WTC11 (cell line): Measurements from ENCODE around the gene TENT5A. TPM values are rescaled to one million over a fixed set of nuclear protein-coding genes. Genes with fewer than 3 reads are reported as not detected.

Experiments used
- ATAC-seq: fragments of 200-7000 bp; cut with Tn5 transposase; 2 replicates; pipeline ENCODE4 v1.10.0; 2021; ENCODE audit warnings: mild to moderate bottlenecking, moderate library complexity
- CTCF ChIA-PET: fragments of 300-600 bp; sonication (Branson Sonifier 250); formaldehyde crosslinking; loops from one replicate; lab custom pipeline; 2021; ENCODE audit warnings: antibody characterized with exemption; lab: Charles Lee
- POLR2A ChIA-PET: fragments of 350-600 bp; sonication (Branson Sonifier 250); formaldehyde crosslinking; loops from one replicate; lab custom pipeline; 2021; ENCODE audit warnings: antibody characterized with exemption; lab: Charles Lee
- DNase-seq: peaks from one replicate; pipeline ENCODE4 v3.0.0; 2021; ENCODE audit warnings: low spot score
- H3K27ac Mint-ChIP-seq: 2 replicates; pipeline ENCODE4 v1.8.0; 2021; ENCODE audit warnings: mixed read lengths
- H3K27me3 Mint-ChIP-seq: 2 replicates; pipeline ENCODE4 v1.8.0; 2021; ENCODE audit warnings: low read depth, mild to moderate bottlenecking, moderate library complexity, mixed read lengths
- H3K36me3 Mint-ChIP-seq: 2 replicates; pipeline ENCODE4 v1.8.0; 2021; ENCODE audit warnings: mixed read lengths
- H3K4me1 Mint-ChIP-seq: 2 replicates; pipeline ENCODE4 v1.8.0; 2022; ENCODE audit warnings: mixed read lengths
- H3K4me3 Mint-ChIP-seq: 2 replicates; pipeline ENCODE4 v1.8.0; 2021; ENCODE audit warnings: mild to moderate bottlenecking, moderate library complexity, mixed read lengths
- H3K9me3 Mint-ChIP-seq: 2 replicates; pipeline ENCODE4 v1.8.0; 2021; ENCODE audit warnings: mixed read lengths
- CREM ChIP-seq: sonication (generic); formaldehyde crosslinking; IDR thresholded peaks from 2 replicates; pipeline ENCODE4 v1.8.1; 2022; ENCODE audit warnings: mild to moderate bottlenecking, missing genetic modification reagents, moderate library complexity
- ESRRA ChIP-seq: sonication (generic); formaldehyde crosslinking; IDR thresholded peaks from 2 replicates; pipeline ENCODE4 v1.8.1; 2022; ENCODE audit warnings: mild to moderate bottlenecking, missing genetic modification reagents, borderline replicate concordance
- GTF2I ChIP-seq: fragments of 250-450 bp; sonication (Bioruptor Pico); conservative IDR thresholded peaks from 2 replicates; pipeline ENCODE4 v1.4.0; 2021; ENCODE audit warnings: mild to moderate bottlenecking
- KAT7 ChIP-seq: sonication (generic); formaldehyde crosslinking; IDR thresholded peaks from 2 replicates; pipeline ENCODE4 v1.8.1; 2023; ENCODE audit warnings: missing genetic modification reagents, mild to moderate bottlenecking, borderline replicate concordance
- MXD4 ChIP-seq: fragments of 250-450 bp; sonication (Bioruptor Pico); IDR thresholded peaks from 2 replicates; pipeline ENCODE4 v1.8.0; 2021; ENCODE audit warnings: mild to moderate bottlenecking, moderate library complexity, borderline replicate concordance
- NR1H2 ChIP-seq: sonication (generic); formaldehyde crosslinking; IDR thresholded peaks from 2 replicates; pipeline ENCODE4 v1.9.0; 2021; ENCODE audit warnings: mild to moderate bottlenecking, moderate library complexity, missing genetic modification reagents
- NR2C2 ChIP-seq: sonication (generic); formaldehyde crosslinking; IDR thresholded peaks from 2 replicates; pipeline ENCODE4 v1.8.0; 2022; ENCODE audit warnings: mild to moderate bottlenecking, missing genetic modification reagents
- SMAD4 ChIP-seq: sonication (generic); formaldehyde crosslinking; IDR thresholded peaks from 2 replicates; pipeline ENCODE4 v1.8.0; 2022; ENCODE audit warnings: mild to moderate bottlenecking, missing genetic modification reagents
- SOX15 ChIP-seq: fragments of 250-450 bp; sonication (Bioruptor Pico); IDR thresholded peaks from 2 replicates; pipeline ENCODE4 v1.9.0; 2021; ENCODE audit warnings: mild to moderate bottlenecking
- SP1 ChIP-seq: sonication (generic); formaldehyde crosslinking; conservative IDR thresholded peaks from 2 replicates; pipeline ENCODE4 v1.8.1; 2022; ENCODE audit warnings: missing genetic modification reagents
- TEAD4 ChIP-seq: sonication (generic); formaldehyde crosslinking; IDR thresholded peaks from 2 replicates; pipeline ENCODE4 v1.8.0; 2022; ENCODE audit warnings: mild to moderate bottlenecking, missing genetic modification reagents
- ZNF263 ChIP-seq: sonication (generic); formaldehyde crosslinking; IDR thresholded peaks from 2 replicates; pipeline ENCODE4 v1.8.1; 2022; ENCODE audit warnings: low read depth, mild to moderate bottlenecking, moderate library complexity, missing genetic modification reagents
- ZNF396 ChIP-seq: fragments of 250-450 bp; sonication (Bioruptor Pico); IDR thresholded peaks from 2 replicates; pipeline ENCODE4 v1.8.0; 2021; ENCODE audit warnings: mild to moderate bottlenecking, moderate library complexity, borderline replicate concordance
- ZNF416 ChIP-seq: fragments of 250-450 bp; sonication (Bioruptor Pico); IDR thresholded peaks from 2 replicates; pipeline ENCODE4 v1.9.0; 2021; ENCODE audit warnings: mild to moderate bottlenecking, inconsistent platforms
- total RNA-seq: library from RNA; stranded (reverse); gene quantifications from 3 replicates; pipeline ENCODE4 v1.2.3, GENCODE V29; 2021
- TF ChIP-seq, protein P1 (sequence below): fragments of 250-450 bp; sonication (Bioruptor Pico); IDR thresholded peaks from 2 replicates; pipeline ENCODE4 v1.9.0; 2021; ENCODE audit warnings: mild to moderate bottlenecking
- TF ChIP-seq, protein P2 (sequence below): sonication (generic); formaldehyde crosslinking; IDR thresholded peaks from 2 replicates; pipeline ENCODE4 v1.8.0; 2023; ENCODE audit warnings: missing genetic modification reagents
- TF ChIP-seq, protein P3 (sequence below): sonication (generic); formaldehyde crosslinking; IDR thresholded peaks from 2 replicates; pipeline ENCODE4 v1.8.0; 2022; ENCODE audit warnings: mild to moderate bottlenecking, missing genetic modification reagents
- TF ChIP-seq, protein P4 (sequence below): sonication (generic); formaldehyde crosslinking; IDR thresholded peaks from 2 replicates; pipeline ENCODE4 v1.8.1; 2022; ENCODE audit warnings: low read depth, mild to moderate bottlenecking, moderate library complexity, missing genetic modification reagents, borderline replicate concordance
- TF ChIP-seq, protein P5 (sequence below): sonication (generic); formaldehyde crosslinking; IDR thresholded peaks from 2 replicates; pipeline ENCODE4 v1.8.0; 2022; ENCODE audit warnings: mild to moderate bottlenecking, missing genetic modification reagents
- TF ChIP-seq, protein P6 (sequence below): sonication (generic); formaldehyde crosslinking; IDR thresholded peaks from 2 replicates; pipeline ENCODE4 v1.8.0; 2023; ENCODE audit warnings: mild to moderate bottlenecking, missing genetic modification reagents
- TF ChIP-seq, protein P7 (sequence below): sonication (generic); formaldehyde crosslinking; IDR thresholded peaks from 2 replicates; pipeline ENCODE4 v1.8.1; 2022; ENCODE audit warnings: mild to moderate bottlenecking, moderate library complexity, missing genetic modification reagents
- TF ChIP-seq, protein P8 (sequence below): sonication (generic); formaldehyde crosslinking; IDR thresholded peaks from 2 replicates; pipeline ENCODE4 v1.8.1; 2023; ENCODE audit warnings: mild to moderate bottlenecking, missing genetic modification reagents, moderate library complexity
- TF ChIP-seq, protein P9 (sequence below): sonication (generic); formaldehyde crosslinking; IDR thresholded peaks from 2 replicates; pipeline ENCODE4 v1.8.0; 2022; ENCODE audit warnings: mild to moderate bottlenecking, missing genetic modification reagents

Gene TENT5A
- total RNA-seq, 1 experiment from 2014 or later, result 3.2 TPM

DNA sequence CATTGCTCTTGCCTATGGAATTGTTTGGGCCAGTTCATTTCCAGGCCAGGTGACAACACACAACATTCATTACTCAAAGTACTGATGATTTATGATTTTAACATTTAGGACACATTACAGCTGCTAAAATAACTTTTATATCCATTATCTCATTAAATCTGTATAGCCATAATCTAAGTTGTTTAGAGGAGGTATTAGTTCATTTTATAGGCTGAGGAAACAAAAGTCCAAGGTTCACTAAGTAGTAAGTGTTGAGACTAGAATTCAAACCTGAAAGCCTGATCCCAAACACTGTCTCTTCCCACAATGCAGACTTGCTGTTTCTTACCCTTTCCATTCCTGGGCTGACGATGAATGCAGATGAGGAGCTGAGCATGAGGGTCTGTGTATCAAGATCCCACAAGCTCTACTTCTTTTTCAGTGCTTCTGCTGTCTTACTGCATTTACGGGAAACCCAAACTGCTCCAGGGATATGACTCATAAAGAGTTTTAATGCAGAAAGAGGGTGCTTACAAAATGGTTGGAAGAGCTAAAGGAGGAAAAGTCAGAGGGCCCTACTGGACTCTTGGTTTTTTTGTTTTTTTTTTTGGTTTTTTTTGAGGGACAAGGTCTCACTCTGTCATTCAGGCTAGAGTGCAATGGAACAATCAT, 17.9 kb downstream of the TENT5A start:
- DNase-seq (no peak), ATAC-seq (no peak)
- peaks cover 8% of the 10 kb centered on the region for H3K4me1 Mint-ChIP-seq
- H3K4me3 Mint-ChIP-seq, result no peak overlapping the region
- peaks cover 10% of the 10 kb centered on the region for H3K9me3 Mint-ChIP-seq
- CTCF ChIA-PET, result interaction anchor here (1.1 to 1.7 kb wide), 2 partner anchors 272 to 306 kb away, joined by 3 to 4 read pairs; no protein-coding TSS in a partner anchor
- no peaks in the 10 kb centered on the region for H3K27me3 Mint-ChIP-seq
- POLR2A ChIA-PET, result interaction anchor here (0.6 to 0.7 kb wide), 2 partner anchors 17 to 314 kb away, joined by 3 to 6 read pairs; no protein-coding TSS in a partner anchor
- peaks cover 3% of the 10 kb centered on the region; the same call in 1 of the 2 replicates for H3K36me3 Mint-ChIP-seq
- no peak for TF ChIP-seq GTF2I (CRISPR knock-in tag)
- no peak for TF ChIP-seq ESRRA (CRISPR knock-in tag)
- no peak for TF ChIP-seq ZNF396
- no peak for TF ChIP-seq MXD4
- TF ChIP-seq CREM (CRISPR knock-in tag), result no peak
- TF ChIP-seq SOX15, result no peak
- TF ChIP-seq ZNF263, result no peak
- TF ChIP-seq SMAD4 (CRISPR knock-in tag), result no peak
- TF ChIP-seq, protein P1, sequence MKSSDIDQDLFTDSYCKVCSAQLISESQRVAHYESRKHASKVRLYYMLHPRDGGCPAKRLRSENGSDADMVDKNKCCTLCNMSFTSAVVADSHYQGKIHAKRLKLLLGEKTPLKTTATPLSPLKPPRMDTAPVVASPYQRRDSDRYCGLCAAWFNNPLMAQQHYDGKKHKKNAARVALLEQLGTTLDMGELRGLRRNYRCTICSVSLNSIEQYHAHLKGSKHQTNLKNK, result no peak
- TF ChIP-seq NR1H2 (CRISPR knock-in tag), result no peak
- no peak for TF ChIP-seq KAT7 (CRISPR knock-in tag)
- no peak overlapping the region for H3K27ac Mint-ChIP-seq

DNA sequence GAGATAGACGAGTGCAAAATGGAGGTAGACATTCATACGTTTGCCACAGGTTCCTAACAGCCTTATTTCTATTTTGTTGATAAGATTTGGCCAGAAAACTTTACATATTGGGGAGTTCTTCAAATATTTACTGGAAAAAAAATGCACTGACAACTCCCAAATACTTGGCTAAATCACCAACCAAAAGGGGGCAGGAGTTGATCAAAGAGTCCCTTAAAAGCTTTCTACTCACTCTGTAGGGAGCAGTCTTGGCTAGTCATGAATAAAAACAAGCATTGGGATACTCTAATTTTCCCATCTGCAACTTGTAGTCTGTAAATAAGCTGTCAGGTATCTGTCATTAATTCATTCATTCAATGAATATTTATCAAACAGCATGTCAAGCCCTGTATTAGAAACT, 18.4 kb downstream of the TENT5A start:
- CTCF ChIA-PET, result interaction anchor here (1.1 to 1.7 kb wide), 2 partner anchors 272 to 306 kb away, joined by 3 to 4 read pairs; no protein-coding TSS in a partner anchor
- no peak; the same call in 1 of the 2 replicates for ATAC-seq
- Mint-ChIP-seq H3K4me1 (peaks cover 8% of the 10 kb centered on the region), H3K4me3 (no peak overlapping the region), H3K9me3 (peaks cover 10% of the 10 kb centered on the region), H3K36me3 (peaks cover 3% of the 10 kb centered on the region; the same call in 1 of the 2 replicates), H3K27ac (no peak overlapping the region), H3K27me3 (no peaks in the 10 kb centered on the region)
- DNase-seq, result no peak
- POLR2A ChIA-PET, result interaction anchor here (0.7 kb wide), 1 partner anchor 18 kb away, joined by 3 read pairs; no protein-coding TSS in a partner anchor
- TF ChIP-seq, protein P2, sequence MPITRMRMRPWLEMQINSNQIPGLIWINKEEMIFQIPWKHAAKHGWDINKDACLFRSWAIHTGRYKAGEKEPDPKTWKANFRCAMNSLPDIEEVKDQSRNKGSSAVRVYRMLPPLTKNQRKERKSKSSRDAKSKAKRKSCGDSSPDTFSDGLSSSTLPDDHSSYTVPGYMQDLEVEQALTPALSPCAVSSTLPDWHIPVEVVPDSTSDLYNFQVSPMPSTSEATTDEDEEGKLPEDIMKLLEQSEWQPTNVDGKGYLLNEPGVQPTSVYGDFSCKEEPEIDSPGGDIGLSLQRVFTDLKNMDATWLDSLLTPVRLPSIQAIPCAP (CRISPR knock-in tag), result no peak
- TF ChIP-seq, protein P3, sequence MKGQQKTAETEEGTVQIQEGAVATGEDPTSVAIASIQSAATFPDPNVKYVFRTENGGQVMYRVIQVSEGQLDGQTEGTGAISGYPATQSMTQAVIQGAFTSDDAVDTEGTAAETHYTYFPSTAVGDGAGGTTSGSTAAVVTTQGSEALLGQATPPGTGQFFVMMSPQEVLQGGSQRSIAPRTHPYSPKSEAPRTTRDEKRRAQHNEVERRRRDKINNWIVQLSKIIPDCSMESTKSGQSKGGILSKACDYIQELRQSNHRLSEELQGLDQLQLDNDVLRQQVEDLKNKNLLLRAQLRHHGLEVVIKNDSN (CRISPR knock-in tag), result no peak
- TF ChIP-seq ZNF396 (no peak), TEAD4 (CRISPR knock-in tag) (no peak), SP1 (CRISPR knock-in tag) (no peak), ESRRA (CRISPR knock-in tag) (no peak), ZNF416 (CRISPR knock-in tag) (no peak), NR2C2 (no peak)
- TF ChIP-seq, protein P4, sequence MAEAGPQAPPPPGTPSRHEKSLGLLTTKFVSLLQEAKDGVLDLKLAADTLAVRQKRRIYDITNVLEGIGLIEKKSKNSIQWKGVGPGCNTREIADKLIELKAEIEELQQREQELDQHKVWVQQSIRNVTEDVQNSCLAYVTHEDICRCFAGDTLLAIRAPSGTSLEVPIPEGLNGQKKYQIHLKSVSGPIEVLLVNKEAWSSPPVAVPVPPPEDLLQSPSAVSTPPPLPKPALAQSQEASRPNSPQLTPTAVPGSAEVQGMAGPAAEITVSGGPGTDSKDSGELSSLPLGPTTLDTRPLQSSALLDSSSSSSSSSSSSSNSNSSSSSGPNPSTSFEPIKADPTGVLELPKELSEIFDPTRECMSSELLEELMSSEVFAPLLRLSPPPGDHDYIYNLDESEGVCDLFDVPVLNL, result no peak
- TF ChIP-seq, protein P5, sequence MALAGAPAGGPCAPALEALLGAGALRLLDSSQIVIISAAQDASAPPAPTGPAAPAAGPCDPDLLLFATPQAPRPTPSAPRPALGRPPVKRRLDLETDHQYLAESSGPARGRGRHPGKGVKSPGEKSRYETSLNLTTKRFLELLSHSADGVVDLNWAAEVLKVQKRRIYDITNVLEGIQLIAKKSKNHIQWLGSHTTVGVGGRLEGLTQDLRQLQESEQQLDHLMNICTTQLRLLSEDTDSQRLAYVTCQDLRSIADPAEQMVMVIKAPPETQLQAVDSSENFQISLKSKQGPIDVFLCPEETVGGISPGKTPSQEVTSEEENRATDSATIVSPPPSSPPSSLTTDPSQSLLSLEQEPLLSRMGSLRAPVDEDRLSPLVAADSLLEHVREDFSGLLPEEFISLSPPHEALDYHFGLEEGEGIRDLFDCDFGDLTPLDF (CRISPR knock-in tag), result no peak
- TF ChIP-seq, protein P6, sequence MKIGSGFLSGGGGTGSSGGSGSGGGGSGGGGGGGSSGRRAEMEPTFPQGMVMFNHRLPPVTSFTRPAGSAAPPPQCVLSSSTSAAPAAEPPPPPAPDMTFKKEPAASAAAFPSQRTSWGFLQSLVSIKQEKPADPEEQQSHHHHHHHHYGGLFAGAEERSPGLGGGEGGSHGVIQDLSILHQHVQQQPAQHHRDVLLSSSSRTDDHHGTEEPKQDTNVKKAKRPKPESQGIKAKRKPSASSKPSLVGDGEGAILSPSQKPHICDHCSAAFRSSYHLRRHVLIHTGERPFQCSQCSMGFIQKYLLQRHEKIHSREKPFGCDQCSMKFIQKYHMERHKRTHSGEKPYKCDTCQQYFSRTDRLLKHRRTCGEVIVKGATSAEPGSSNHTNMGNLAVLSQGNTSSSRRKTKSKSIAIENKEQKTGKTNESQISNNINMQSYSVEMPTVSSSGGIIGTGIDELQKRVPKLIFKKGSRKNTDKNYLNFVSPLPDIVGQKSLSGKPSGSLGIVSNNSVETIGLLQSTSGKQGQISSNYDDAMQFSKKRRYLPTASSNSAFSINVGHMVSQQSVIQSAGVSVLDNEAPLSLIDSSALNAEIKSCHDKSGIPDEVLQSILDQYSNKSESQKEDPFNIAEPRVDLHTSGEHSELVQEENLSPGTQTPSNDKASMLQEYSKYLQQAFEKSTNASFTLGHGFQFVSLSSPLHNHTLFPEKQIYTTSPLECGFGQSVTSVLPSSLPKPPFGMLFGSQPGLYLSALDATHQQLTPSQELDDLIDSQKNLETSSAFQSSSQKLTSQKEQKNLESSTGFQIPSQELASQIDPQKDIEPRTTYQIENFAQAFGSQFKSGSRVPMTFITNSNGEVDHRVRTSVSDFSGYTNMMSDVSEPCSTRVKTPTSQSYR (CRISPR knock-in tag), result no peak
- TF ChIP-seq, protein P7, sequence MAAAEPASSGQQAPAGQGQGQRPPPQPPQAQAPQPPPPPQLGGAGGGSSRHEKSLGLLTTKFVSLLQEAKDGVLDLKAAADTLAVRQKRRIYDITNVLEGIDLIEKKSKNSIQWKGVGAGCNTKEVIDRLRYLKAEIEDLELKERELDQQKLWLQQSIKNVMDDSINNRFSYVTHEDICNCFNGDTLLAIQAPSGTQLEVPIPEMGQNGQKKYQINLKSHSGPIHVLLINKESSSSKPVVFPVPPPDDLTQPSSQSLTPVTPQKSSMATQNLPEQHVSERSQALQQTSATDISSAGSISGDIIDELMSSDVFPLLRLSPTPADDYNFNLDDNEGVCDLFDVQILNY (CRISPR knock-in tag), result no peak
- TF ChIP-seq, protein P8, sequence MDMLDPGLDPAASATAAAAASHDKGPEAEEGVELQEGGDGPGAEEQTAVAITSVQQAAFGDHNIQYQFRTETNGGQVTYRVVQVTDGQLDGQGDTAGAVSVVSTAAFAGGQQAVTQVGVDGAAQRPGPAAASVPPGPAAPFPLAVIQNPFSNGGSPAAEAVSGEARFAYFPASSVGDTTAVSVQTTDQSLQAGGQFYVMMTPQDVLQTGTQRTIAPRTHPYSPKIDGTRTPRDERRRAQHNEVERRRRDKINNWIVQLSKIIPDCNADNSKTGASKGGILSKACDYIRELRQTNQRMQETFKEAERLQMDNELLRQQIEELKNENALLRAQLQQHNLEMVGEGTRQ (CRISPR knock-in tag), result no peak
- TF ChIP-seq, protein P9, sequence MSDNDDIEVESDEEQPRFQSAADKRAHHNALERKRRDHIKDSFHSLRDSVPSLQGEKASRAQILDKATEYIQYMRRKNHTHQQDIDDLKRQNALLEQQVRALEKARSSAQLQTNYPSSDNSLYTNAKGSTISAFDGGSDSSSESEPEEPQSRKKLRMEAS (CRISPR knock-in tag), result no peak
